ENCODE data around the gene C12orf56.

The C12orf56 gene

GRCh38 chr12:64390275-64390851, at the start of gene C12orf56:
Gene C12orf56 (minus strand): TSS chr12:64390758. CDS start chr12:64390565, 193 bp downstream.
- TF ChIP-seq CTCF (conservative IDR thresholded peaks at IDR 0.05) (no peak), ZFX (IDR thresholded peaks at IDR 0.05) (no peak)
- H3K27ac ChIP-seq = no peak within 1 kb of the TSS

- TF ChIP-seq CTCF (conservative IDR thresholded peaks at IDR 0.05) (no peak), ZFX (IDR thresholded peaks at IDR 0.05) (no peak)
- H3K27ac ChIP-seq = no peak overlapping the region
Observed at GRCh38 chr12:64440100-64440499, 49.5 kb upstream of the C12orf56 start.

GRCh38 chr12:64433915-64434314, 43.4 kb upstream of the C12orf56 start:
- no peak overlapping the region for H3K27ac ChIP-seq
- TF ChIP-seq CTCF (conservative IDR thresholded peaks at IDR 0.05) = no peak
- TF ChIP-seq ZFX (IDR thresholded peaks at IDR 0.05) = no peak

- H3K27ac ChIP-seq = no peak overlapping the region
- TF ChIP-seq CTCF (conservative IDR thresholded peaks at IDR 0.05) (no peak), ZFX (IDR thresholded peaks at IDR 0.05) (no peak)
Observed at GRCh38 chr12:64431791-64432190, 41.2 kb upstream of the C12orf56 start.

- TF ChIP-seq CTCF (conservative IDR thresholded peaks at IDR 0.05) = no peak
- TF ChIP-seq ZFX (IDR thresholded peaks at IDR 0.05) = no peak
- H3K27ac ChIP-seq = no peak overlapping the region
Observed at GRCh38 chr12:64430886-64431285, 40.3 kb upstream of the C12orf56 start.

GRCh38 chr12:64428956-64429355, 38.4 kb upstream of the C12orf56 start:
- peak overlapping the region; percentile 39 for H3K27ac ChIP-seq
- TF ChIP-seq CTCF (conservative IDR thresholded peaks at IDR 0.05) (no peak), ZFX (IDR thresholded peaks at IDR 0.05) (no peak)

- TF ChIP-seq ZFX (IDR thresholded peaks at IDR 0.05) (no peak), CTCF (conservative IDR thresholded peaks at IDR 0.05) (no peak)
- no peak overlapping the region for H3K27ac ChIP-seq
Observed at GRCh38 chr12:64427988-64428387, 37.4 kb upstream of the C12orf56 start.

Measured in C4-2B (cell line).